Activated B cell treated with CpG ODN at 0.5 μM for 24 hours (primary cell): ENCODE results near the gene CUL3. TPM values are rescaled to one million over a fixed set of nuclear protein-coding genes. Genes with fewer than 3 reads are reported as not detected.

Source experiments
- ATAC-seq: fragments of 200-7000 bp; cut with Tn5 transposase; one replicate; pipeline ENCODE4 v1.10.0; 2021; ENCODE audit warnings: low read depth, mild to moderate bottlenecking, moderate library complexity
- CTCF ChIA-PET: fragments of 350-600 bp; sonication (Branson Sonifier 250); formaldehyde crosslinking; loops from one replicate; lab custom pipeline; 2021; ENCODE audit warnings: antibody characterized with exemption; lab: Charles Lee
- POLR2A ChIA-PET: fragments of 350-600 bp; sonication (Branson Sonifier 250); formaldehyde crosslinking; loops from one replicate; lab custom pipeline; 2021; ENCODE audit warnings: antibody characterized with exemption; lab: Charles Lee
- DNase-seq: peaks from one replicate; pipeline ENCODE4 v3.0.0; 2022
- H3K27ac Mint-ChIP-seq: one replicate; pipeline ENCODE4 v1.8.0; 2020; ENCODE audit warnings: mixed read lengths
- H3K27me3 Mint-ChIP-seq: one replicate; pipeline ENCODE4 v1.8.0; 2021; ENCODE audit warnings: mixed read lengths
- H3K36me3 Mint-ChIP-seq: one replicate; pipeline ENCODE4 v1.8.0; 2021; ENCODE audit warnings: low read depth, mixed read lengths
- H3K4me1 Mint-ChIP-seq: one replicate; pipeline ENCODE4 v1.8.0; 2021; ENCODE audit warnings: mixed read lengths
- H3K4me3 Mint-ChIP-seq: one replicate; pipeline ENCODE4 v1.8.0; 2020; ENCODE audit warnings: mild to moderate bottlenecking, mixed read lengths
- H3K9me3 Mint-ChIP-seq: one replicate; pipeline ENCODE4 v1.8.0; 2020; ENCODE audit warnings: mixed read lengths
- CTCF ChIP-seq: fragments of 200-600 bp; IDR thresholded peaks from one replicate; pipeline ENCODE4 v1.8.0; 2022; ENCODE audit warnings: antibody characterized with exemption, mild to moderate bottlenecking
- intact Hi-C: fragments of 100-400 bp; cut with micrococcal nuclease; formaldehyde crosslinking; loops from one replicate; pipeline ENCODE4 v1.15.1; 2024
- total RNA-seq: library from RNA; stranded (reverse); gene quantifications from 2 replicates; pipeline ENCODE4 v1.2.3, GENCODE V29; 2022

Gene CUL3
- total RNA-seq, 1 donor from 2014 or later: 114 TPM

- DNase-seq: no peak
- H3K9me3 Mint-ChIP-seq: no peaks in the 10 kb centered on the region
- H3K36me3 Mint-ChIP-seq: no peaks in the 10 kb centered on the region
- intact Hi-C loops: loop anchor here (5.0 kb wide), 1 partner anchor 35 kb away; no protein-coding TSS in a partner anchor
- H3K4me1 Mint-ChIP-seq: peaks cover 14% of the 10 kb centered on the region
- no peak for ATAC-seq
- TF ChIP-seq CTCF: no peak
- H3K4me3 Mint-ChIP-seq: no peak overlapping the region
- H3K27ac Mint-ChIP-seq: no peak overlapping the region
- CTCF ChIA-PET: no interaction called here
- POLR2A ChIA-PET: interaction anchor here (0.5 to 4.1 kb wide), 2 partner anchors 16 to 80 kb away, joined by 3 to 29 read pairs; partner anchors contain the start of gene CUL3
- H3K27me3 Mint-ChIP-seq: no peaks in the 10 kb centered on the region
These were observed 16.8 kb upstream of the CUL3 start for GRCh38 chr2:224601923-224602322.

- Mint-ChIP-seq H3K4me1 (peaks cover 28% of the 10 kb centered on the region), H3K27ac (no peak overlapping the region), H3K27me3 (no peaks in the 10 kb centered on the region), H3K4me3 (no peak overlapping the region), H3K9me3 (no peaks in the 10 kb centered on the region), H3K36me3 (no peaks in the 10 kb centered on the region)
- ATAC-seq: no peak
- ChIA-PET POLR2A (no interaction called here), CTCF (no interaction called here)
- no peak for DNase-seq
- no peak for TF ChIP-seq CTCF
- intact Hi-C loops: no loop called here
These were observed 13.5 kb upstream of the CUL3 start for GRCh38 chr2:224598678-224599077.

- ATAC-seq: no peak
- Mint-ChIP-seq H3K27me3 (no peaks in the 10 kb centered on the region), H3K27ac (no peak overlapping the region), H3K9me3 (no peaks in the 10 kb centered on the region), H3K4me3 (no peak overlapping the region), H3K4me1 (peaks cover 14% of the 10 kb centered on the region), H3K36me3 (no peaks in the 10 kb centered on the region)
- no peak for DNase-seq
- CTCF ChIA-PET: no interaction called here
- intact Hi-C loops: no loop called here
- TF ChIP-seq CTCF: no peak
- POLR2A ChIA-PET: interaction anchor here (2.4 kb wide), 1 partner anchor 10 kb away, joined by 11 read pairs; the partner anchor contains the start of gene CUL3
These were observed 11.1 kb upstream of the CUL3 start for GRCh38 chr2:224596289-224596688.

GRCh38 chr2:224595518-224595917 lies 10.4 kb upstream of the CUL3 start:
- no peaks in the 10 kb centered on the region for H3K27me3 Mint-ChIP-seq
- H3K9me3 Mint-ChIP-seq: no peaks in the 10 kb centered on the region
- intact Hi-C loops: no loop called here
- ChIA-PET POLR2A (interaction anchor here (0.6 to 2.4 kb wide), 3 partner anchors 9 to 652 kb away, joined by 4 to 11 read pairs (median 4); partner anchors contain the start of gene CUL3), CTCF (interaction anchor here (0.7 kb wide), 1 partner anchor 1883 kb away, joined by 4 read pairs; no protein-coding TSS in a partner anchor)
- H3K27ac Mint-ChIP-seq: no peak overlapping the region
- H3K36me3 Mint-ChIP-seq: no peaks in the 10 kb centered on the region
- DNase-seq (no peak), ATAC-seq (no peak)
- H3K4me1 Mint-ChIP-seq: peaks cover 14% of the 10 kb centered on the region
- no peak overlapping the region for H3K4me3 Mint-ChIP-seq
- TF ChIP-seq CTCF: no peak

- ATAC-seq: no peak
- Mint-ChIP-seq H3K27ac (no peak overlapping the region), H3K4me1 (peaks cover 14% of the 10 kb centered on the region), H3K27me3 (no peaks in the 10 kb centered on the region), H3K36me3 (no peaks in the 10 kb centered on the region), H3K4me3 (no peak overlapping the region), H3K9me3 (no peaks in the 10 kb centered on the region)
- ChIA-PET CTCF (no interaction called here), POLR2A (interaction anchor here (2.4 kb wide), 1 partner anchor 9 kb away, joined by 11 read pairs; the partner anchor contains the start of gene CUL3)
- no peak for TF ChIP-seq CTCF
- intact Hi-C loops: no loop called here
- DNase-seq: no peak
These were observed 9.7 kb upstream of the CUL3 start for GRCh38 chr2:224594840-224595239.
